ENCODE measurements around the gene ZNF77.
"Not testable (repeated sequence)": the region's sequence is repeated elsewhere in the genome, so short reads cannot be mapped to it uniquely, and the experiment has no call there.

ZNF77 gene

DNA sequence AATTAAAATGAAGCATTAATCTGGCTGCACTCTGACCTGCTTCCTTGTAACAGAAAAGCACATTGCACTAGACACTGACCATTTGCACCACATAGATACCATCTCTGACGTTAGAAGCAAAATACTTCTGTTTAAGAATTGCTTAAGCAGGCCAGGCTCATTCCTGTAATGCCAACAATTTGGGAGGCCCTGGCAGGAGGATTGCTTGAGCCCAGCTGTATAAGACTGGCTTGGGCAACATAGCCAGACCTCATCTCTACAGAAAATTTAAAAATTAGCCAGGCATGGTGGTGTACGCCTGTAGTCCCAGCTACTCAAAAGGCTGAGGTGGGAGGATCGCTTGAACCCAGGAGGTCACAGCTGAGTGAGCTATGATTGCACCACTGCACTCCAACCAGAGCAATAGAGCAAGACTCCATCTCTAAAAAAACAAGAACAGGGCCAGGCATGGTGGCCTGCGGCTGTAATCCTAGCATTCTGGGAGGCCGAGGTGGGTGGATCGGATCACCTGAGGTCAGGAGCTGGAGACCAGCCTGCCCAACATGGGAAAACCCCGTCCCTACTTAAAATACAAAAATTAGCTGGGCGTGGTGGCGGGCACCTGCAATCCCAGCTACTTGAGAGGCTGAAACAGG, 25.5 kb upstream of the ZNF77 start:
- DNase-seq (ENCODE audit: low read depth, low spot score) = no peak

DNA sequence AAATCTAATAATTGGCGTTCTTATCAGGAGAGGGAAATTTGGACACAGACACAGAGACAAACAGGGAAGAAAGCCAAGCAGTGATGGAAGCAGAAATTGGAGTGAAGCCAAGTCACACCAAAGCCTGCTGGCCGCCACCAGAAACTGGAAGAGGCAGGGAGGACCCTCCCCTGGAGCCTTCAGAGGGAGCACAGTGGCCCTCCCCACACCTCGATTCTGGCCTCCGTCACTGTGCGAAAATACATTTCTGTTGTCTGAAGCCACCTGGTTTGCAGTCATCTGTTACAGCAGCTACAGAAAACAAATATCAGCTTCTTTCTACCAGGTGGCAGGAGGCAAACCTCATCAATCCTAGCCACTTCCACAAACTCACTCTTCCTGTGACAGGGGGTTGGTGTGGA, 24.3 kb upstream of the ZNF77 start:
- no peak for DNase-seq (ENCODE audit: low read depth, low spot score)

DNA sequence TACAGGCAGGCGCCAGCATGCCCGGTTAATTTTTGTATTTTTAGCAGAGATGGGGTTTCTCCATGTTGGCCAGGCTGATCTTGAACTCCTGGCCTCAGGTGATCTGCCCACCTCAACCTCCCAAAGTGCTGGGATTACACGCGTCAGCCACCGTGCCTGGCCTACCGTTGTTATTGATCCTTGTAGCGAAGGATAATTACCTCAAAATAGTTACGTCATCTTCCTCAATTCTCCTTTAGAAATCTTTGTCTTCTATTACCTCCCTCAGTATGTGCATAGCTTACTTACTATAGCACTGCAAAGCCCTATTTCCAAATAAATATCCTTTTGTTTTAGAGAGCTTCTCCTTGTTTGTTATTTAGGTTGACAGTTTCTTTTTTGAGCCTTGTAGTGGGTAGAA, 23.2 kb upstream of the ZNF77 start:
- no peak for DNase-seq (ENCODE audit: low read depth, low spot score)

DNA sequence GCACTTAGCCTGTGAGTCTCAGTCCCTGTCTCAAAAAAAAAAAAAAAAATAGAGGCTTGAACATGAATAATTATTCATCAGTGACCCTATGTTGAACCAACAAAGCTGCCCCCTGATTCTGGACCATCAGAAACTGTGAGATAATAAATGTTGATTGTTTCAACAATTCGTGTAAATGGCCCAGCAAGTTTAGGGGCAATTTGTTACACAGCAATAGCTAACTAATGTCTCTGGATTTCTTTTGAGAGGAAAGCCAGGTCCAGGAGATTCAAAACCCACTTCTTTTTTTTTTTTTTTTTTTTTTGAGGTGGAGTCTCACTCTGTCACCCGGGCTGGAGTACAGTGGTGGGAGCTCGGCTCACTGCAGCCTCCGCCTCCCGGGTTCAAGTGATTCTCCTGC, 20.1 kb upstream of the ZNF77 start:
- DNase-seq (ENCODE audit: low read depth, low spot score) = no peak

DNA sequence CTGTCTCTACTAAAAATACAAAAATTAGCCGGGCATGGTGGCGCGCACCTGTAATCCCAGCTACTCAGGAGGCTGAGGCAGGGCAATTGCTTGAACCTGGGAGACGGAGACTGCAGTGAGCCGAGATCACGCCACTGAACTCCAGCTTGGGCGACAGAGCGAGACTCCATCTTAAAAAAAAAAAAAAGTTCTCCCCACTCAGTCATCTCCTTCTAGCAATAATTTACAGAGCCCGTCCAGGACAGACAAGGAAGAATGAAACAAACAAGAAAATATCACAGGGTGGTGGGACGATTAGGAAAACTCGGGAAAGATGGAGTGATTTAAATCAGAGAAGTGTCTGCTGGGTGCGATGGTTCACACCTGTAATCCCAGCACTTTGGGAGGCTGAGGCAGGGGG, 18.9 kb upstream of the ZNF77 start:
- DNase-seq (ENCODE audit: low read depth, low spot score) = not testable (repeated sequence)

DNA sequence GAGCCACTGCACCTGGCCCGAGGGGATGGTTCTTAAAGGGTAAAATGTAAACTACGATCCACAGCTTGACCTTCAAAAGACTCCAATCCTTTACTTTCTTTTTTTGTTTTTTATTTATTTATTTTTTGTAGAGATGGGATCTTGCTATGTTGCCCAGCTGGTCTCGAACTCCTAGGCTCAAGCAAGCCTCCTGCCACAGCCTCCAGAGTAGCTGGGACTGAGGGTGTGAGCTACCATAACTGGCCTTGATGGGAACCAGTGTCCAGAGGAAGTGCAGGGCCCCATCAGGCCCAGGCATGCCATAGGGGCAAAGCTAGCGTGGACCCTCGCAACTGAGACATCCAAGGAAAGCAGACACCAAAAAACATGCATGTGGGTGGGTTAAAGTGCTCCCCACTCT, 18.4 kb upstream of the ZNF77 start:
- no peak for DNase-seq (ENCODE audit: low read depth, low spot score)

DNA sequence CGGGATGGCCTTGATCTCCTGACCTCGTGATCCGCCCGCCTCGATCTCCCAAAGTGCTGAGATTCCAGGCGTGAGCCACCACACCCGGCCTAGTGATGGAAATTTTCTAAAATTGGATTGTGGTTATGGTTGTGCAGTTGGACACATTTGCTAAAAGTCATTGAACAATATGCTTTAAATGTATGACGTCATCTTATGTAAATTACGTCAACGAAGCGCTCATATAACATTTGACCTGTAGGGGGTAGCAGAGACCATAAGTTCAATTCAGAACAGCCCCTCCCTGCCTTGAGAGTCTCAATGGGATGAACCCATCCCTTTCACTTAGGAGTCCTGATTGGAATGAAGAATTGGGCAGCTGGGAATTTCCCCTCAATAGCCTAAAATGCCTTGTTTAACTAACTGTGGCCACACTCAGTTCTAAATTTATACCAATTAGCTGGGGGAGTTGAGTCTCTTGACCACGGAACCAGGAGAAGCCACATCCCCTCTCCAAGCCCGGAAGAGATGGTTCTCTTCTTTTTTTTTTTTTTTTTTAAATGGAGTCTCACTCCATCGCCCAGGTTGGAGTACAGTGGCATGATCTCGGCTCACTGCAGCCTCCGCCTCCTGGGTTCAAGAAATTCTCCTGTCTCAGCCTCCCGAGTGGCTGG, 17.4 kb upstream of the ZNF77 start:
- peak; percentile 70 for DNase-seq (ENCODE audit: low read depth, low spot score)

DNA sequence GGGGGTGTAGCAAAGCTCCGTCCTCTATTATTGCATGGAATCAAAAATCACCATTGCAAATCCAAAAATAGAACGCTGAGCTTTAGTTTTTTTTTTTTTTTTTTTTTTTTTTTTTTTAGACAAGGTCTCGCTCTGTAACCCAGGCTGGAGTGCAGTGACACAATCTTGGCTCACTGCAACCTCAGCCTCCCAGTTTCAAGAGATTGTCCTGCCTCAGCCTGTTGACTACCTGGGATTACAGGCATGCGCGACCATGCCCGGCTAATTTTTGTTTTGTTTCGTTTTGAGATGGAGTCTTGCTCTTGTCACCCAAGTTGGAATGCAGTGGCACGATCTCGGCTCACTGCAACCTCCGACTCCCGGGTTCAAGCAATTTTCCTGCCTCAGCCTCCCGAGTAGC, 15.3 kb upstream of the ZNF77 start:
- DNase-seq (ENCODE audit: low read depth, low spot score) = no peak

DNA sequence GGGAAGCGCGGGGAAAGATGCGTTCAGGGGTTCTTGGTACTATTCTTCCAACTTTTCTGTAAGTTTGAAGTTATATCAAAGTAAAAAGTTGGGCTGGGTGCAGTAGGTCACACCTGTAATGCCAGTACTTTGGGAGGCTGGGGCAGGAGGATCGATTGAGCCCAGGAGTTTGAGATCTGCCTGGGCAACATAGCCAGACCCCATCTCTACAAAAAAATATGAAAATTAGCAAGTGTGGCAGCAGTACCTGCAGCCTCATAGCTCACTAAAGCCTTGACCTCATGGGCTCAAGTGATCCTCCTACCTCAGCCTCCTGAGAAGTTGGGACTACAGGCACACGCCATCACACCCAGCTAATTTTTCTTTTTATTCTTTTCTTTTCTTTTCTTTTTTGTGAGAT, 12.4 kb upstream of the ZNF77 start:
- no peak for DNase-seq (ENCODE audit: low read depth, low spot score)

DNA sequence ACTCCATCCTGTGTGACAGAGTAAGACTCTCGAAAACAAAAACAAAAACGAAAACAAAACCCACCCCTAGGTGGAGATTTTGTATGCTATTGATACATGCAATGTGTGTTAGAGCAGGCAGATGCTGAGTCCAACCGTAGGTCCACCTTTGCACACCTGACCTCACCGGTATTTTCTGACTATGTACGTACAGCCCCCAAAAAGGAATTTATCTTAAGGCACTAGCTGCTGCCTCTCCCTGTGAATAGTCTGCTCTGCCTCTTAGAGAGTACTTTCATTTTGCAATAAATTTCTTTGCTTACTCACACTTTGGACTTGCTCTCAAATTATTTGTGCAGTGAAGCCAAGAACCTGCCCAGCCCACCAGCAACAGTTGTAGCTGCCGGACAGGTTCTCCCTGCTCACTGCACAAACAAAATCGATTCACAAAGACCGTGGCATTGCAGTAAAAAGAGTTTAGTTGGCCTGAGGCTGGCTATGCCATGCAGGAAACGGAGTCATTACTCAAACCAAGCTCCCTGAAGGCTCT, 8.2 kb upstream of the ZNF77 start:
- DNase-seq (ENCODE audit: low read depth, low spot score) = no peak

DNA sequence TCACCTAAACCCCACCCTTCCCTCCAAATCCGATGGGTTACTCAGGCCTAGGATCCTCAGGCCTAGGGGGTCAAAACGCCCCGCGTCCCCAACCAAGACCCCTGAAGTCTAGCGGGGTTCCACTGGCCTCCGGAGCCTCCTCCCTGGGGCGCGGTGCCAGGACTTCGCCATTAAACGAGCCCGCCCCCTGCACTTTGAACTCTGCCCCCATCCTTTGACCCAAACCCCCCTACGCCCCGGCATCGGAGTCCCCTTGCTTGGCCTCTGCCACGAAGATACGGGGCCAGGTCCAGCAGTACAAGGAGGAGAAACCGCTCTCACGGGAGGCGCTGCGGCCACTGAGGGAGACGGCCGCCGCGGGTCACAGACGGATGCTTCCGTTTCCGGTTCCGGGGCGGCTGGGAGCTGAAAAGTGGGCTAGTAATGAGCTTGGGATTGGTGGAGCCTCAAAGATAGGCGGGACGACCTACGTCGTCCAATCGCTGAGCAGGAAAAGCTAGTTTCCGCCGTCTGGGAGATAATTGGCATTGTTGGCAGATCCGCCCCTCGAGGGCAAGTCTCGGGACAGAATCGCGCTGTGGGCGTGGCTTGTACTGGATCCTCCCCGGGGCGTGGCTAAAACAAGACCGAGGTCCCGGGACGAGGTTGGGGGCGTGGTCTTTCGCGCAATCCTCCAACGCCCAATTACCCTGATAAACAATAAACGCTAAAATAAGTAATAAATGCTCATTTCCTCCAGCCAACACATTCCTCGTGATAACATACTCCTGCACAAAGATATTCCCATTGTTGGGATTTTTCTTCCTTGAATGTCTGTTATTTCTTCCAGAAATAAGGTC, 5.7 kb upstream of the ZNF77 start:
- DNase-seq (ENCODE audit: low read depth, low spot score) = peak; percentile 98

DNA sequence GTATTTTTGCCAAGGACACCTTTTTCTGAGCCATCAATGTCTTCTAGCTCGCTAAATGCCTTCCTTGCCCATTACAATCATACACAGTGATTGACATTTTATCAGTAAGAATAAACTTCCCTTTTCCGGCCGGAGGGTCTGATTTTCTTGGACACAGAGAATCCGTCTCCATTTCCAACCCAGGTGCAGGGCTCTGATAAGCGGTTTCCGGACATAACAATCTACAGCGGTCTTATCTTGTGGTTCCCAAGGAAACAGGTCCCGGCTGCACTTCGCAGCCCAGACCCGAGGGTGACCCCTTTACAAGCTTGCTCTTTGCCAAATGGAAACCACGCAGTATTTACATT, 5.1 kb upstream of the ZNF77 start:
- DNase-seq (ENCODE audit: low read depth, low spot score) = no peak

DNA sequence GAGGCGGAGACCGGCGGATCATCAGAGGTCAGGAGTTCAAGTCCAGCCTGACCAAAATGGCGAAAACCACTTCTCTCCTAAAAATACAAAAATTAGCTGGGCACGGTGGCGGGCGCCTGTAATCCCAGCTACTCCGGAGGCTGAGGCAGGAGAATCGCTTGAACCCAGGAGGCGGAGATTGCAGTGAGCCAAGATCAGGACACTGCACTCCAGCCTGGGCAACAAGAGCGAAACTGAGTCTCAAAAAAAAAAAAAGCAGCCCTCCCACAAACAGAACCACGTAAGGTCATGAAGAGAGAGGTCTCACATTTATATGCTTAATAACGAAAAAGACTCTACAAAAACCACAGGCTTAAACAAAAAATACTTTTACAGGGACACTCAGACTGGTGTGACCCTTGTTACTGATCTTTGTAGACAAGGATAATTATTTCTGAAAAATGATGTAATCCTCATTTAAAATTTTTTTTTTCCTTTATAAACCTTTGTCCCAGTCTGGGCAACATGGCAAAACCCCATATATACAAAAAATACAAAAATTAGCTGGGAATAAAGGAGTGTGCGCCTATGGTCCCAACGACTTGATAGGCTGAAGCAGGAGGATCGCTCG, 909 bp upstream of the ZNF77 start:
- no peak for DNase-seq (ENCODE audit: low read depth, low spot score)

DNA sequence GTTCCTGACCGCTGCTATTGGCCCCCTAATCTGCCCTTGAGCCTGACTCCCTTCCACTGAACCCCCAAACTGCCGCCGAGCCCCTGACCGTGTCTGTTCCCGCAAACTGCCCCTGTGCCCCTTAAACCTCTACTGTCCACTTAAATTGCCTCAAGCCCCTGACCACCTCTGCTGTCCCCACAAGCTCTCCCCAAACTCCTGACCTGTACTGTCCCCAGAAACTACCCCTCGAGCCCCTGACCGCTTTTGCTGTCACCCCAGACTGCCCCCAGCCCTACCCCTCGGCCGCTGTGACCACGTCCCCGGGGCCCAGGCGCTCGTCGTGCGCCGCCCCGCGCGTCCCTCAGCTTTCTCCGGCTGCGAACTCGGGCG, 382 bp downstream of the ZNF77 start:
- DNase-seq (ENCODE audit: low read depth, low spot score) = no peak

DNA sequence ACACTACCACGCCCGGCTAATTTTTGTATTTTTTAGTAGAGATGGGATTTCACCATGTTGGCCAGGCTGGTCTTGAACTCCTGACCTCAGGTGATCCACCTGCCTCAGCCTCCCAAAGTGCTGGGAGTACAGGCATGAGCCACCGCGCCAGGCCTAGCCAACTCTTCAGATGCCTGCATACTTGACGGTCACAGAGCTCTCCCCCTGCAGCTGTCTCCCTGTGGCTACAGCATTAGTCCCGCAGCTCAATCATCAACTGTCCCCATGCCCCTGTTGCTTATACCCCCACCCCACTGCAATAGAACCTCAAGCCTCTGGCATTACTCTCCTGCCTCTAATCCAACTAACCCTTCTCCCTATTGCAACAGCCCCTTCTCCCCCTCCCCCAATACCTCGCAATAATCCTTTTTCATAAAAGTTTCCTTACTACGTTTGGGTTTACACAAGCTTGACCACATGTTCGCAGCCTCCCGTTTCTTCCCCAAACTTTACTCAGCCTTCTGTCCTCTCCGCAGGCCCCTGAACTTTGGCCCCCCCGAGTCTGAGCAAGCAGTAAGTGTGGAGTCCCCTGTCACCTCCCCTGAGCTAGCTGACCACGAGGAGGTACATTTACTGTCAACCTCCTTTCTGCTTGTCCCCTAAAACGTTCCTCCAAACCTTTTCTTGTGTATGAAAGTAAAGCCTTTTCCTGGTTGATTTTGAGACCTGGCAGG, 1.7 kb downstream of the ZNF77 start:
- DNase-seq (ENCODE audit: low read depth, low spot score) = no peak

DNA sequence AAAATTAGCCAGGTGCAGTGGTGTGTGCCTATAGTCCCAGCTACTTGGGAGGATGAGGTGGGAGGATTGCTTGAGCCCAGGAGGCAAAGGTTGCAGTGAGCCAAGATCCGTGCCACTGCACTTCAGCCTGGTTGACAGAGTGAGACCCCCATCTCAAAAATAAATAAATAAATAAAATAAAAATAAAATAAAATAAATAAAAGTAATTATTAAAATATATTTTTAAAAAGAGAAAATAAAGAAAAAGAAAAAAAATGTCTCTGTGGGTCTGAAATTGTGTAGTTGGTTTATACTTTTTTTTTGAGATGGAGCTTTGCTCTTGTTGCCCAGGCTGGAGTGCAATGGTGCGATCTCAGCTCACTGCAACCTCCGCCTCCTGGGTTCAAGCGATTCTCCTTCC, 8.9 kb downstream of the ZNF77 start:
- DNase-seq (ENCODE audit: low read depth, low spot score) = not testable (repeated sequence)

DNA sequence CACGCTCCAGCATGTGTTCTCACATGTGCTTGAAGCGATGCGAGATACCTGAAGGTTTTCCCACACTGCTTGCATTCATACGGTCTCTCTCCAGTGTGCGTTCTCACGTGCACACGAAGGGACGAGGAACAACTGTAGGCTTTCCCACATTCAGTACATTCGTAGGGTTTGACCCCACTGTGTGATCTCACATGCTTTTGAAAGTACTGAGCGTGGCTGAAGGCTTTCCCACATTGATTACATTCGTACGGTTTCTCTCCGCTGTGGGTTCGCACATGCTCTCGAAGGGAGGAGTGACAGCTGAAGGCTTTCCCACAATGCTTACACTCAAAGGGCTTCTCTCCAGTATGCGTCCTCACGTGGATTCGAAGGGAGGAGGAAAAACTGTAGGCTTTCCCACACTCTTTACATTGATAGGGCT, 11.3 kb downstream of the ZNF77 start:
- no peak for DNase-seq (ENCODE audit: low read depth, low spot score)

DNA sequence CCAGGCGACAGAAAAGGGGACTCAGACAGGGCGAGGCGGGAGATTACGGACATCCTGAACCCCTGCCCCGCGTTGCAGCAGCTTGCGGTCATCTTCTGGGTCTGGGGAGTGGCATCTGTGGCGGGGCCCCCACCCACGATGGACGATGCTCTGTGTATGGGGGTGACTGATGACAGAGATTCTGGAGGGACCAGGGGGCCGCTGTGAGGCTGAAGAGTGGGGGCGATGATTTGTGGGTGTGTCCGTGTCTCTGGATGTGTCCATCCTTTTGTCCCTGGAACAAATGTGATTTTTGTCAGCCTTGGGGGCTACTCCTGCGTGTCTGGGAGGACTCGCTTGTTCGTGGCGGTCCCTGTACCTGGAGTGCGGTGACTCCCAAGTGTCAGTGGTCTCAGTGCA, 17.7 kb downstream of the ZNF77 start:
- no peak for DNase-seq (ENCODE audit: low read depth, low spot score)

DNA sequence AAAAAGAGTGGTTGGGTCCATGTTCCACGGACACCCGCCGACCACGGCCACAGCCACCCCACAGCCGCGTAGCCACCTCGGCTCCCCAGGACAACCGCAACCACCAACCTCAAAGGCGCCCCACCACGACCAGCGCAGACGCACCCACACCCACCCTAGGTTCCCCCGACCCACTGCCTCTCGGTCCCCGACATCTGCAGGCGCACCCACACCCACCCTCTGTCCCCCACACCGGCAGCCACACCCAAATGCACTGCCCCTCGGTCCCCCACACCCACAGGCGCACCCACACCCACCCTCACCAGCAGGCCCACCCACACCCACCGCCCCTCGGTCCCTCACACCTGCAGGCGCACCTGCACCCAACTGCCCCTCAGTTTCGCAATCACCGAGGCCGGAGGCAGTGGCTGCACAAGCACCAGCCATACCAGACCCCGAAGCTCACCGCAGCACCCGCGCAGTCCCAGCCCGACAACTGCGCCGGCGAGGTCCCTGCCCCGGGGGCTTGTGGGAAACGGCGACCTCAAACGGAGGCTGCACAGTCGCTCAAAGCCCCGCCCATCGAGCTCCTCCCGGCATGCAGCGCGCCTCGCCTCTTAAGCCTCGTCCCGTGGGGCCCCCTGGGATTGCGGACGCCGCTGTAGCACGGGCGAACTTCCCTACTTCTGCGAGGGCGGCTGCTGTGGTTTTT, 18.3 kb downstream of the ZNF77 start:
- DNase-seq (ENCODE audit: low read depth, low spot score) = no peak

DNA sequence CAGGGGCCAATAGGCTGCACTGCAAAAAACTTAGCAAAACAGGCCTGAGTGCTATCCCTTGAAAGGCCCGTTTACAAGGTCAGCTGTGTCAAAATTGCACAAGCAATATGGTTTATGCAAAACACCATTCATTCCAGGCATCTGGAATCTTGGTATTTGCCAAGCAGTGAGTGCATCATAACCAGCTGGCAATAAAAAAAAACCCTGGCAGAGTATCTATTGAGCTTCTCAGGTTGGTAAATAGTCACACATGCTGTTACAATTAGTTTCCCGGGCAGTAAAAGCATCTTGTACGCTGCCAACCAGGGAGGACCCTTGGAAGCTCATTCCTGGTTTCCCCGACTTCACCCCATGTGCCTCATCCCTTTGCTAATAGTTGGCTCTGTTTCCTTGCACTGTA, 21.3 kb downstream of the ZNF77 start:
- DNase-seq (ENCODE audit: low read depth, low spot score) = no peak

DNA sequence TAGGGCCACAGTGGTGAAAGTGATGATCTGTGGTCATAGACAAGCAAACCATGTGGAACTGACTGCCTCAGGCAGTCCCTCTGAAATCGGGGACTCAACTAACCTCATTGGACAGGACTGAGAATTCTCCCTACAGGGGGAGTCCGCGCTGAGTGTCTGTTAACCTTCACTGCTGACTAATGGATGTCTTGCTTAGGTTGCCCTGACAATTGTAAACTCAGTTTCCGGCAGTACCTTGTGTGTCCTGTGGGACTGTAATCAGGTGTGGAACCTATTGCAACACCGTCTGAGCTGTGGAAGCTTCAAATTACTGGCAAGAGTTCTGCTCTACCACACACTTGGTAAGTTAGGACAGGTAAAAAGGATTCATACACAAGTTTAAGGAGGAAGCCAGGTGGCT, 21.8 kb downstream of the ZNF77 start:
- no peak for DNase-seq (ENCODE audit: low read depth, low spot score)

All from smooth muscle cell of the brain vasculature (primary cell).